ENCODE results near the gene SORL1. TPM values are rescaled to one million over a fixed set of nuclear protein-coding genes. Genes with fewer than 3 reads are reported as not detected.

The SORL1 gene
- total RNA-seq, 4 donors from 2014 or later, result 12.1 to 42.8 (median 21.0) TPM

DNA sequence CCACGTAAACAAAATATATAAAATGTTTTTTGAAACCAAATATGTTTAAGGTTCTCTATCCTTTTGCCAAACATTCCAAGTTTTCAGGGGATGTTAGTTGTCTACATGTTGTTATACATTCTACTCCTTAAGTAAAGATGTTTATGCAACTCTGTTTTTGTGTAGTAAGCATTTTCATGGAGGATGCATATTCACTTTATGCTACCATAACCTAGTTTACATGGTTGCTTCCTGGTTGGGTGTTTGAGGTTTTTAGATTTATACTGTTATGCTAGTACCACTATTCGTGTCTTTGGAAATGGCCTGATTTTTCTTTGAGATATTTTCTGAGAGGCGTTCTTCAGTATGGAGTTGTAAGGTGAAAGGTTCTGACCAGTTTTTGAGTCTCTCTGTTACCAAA lies 131.7 kb downstream of the SORL1 start:
- no peaks in the 10 kb centered on the region for H3K36me3 ChIP-seq
- no peak for DNase-seq (ENCODE audit: low spot score in 2 of 2)
- WGBS, result 97% methylated on average over 3 of the region's 3 CpGs

DNA sequence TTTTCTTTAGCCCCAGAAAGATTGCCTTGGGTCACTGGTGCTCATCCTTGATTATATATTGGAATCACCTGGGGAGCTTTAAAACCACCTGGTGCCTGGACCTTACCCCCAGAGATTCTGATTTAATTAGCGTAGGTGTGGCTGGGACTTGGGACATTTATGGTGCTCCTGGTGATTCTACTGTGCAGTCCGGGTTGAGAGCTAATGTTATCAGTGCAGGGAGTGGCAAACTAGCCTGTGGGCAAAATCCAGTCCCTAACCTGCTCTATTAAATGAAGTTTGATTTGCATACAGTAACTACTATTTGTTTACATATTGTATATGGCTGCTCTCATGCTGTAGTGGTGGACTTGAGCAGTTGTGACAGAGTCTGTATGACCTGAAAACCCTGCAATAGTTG lies 134.6 kb downstream of the SORL1 start:
- no peak for DNase-seq (ENCODE audit: low spot score in 2 of 2)
- Histone ChIP-seq H3K4me3 (no peak overlapping the region), H3K27me3 (no peaks in the 10 kb centered on the region), H3K27ac (no peak overlapping the region), H3K36me3 (no peaks in the 10 kb centered on the region), H3K4me1 (peaks cover 3% of the 10 kb centered on the region), H3K9me3 (no peaks in the 10 kb centered on the region)
- TF ChIP-seq POLR2A (IDR thresholded peaks at IDR 0.05) (no peak), POLR2AphosphoS5 (IDR thresholded peaks at IDR 0.05) (no peak), EP300 (IDR thresholded peaks at IDR 0.05) (no peak)
- TF ChIP-seq, protein P1, sequence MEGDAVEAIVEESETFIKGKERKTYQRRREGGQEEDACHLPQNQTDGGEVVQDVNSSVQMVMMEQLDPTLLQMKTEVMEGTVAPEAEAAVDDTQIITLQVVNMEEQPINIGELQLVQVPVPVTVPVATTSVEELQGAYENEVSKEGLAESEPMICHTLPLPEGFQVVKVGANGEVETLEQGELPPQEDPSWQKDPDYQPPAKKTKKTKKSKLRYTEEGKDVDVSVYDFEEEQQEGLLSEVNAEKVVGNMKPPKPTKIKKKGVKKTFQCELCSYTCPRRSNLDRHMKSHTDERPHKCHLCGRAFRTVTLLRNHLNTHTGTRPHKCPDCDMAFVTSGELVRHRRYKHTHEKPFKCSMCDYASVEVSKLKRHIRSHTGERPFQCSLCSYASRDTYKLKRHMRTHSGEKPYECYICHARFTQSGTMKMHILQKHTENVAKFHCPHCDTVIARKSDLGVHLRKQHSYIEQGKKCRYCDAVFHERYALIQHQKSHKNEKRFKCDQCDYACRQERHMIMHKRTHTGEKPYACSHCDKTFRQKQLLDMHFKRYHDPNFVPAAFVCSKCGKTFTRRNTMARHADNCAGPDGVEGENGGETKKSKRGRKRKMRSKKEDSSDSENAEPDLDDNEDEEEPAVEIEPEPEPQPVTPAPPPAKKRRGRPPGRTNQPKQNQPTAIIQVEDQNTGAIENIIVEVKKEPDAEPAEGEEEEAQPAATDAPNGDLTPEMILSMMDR (IDR thresholded peaks at IDR 0.05), result no peak
- 89% methylated on average over 2 of the region's 2 CpGs for WGBS

More for the DNA sequence above, 131.7 kb downstream of the SORL1 start:
- Histone ChIP-seq H3K4me1 (no peaks in the 10 kb centered on the region), H3K27me3 (no peaks in the 10 kb centered on the region), H3K27ac (no peak overlapping the region), H3K4me3 (no peak overlapping the region), H3K9me3 (no peaks in the 10 kb centered on the region)
- TF ChIP-seq EP300 (IDR thresholded peaks at IDR 0.05), result no peak
- TF ChIP-seq, protein P1 (IDR thresholded peaks at IDR 0.05), result no peak
- TF ChIP-seq POLR2AphosphoS5 (IDR thresholded peaks at IDR 0.05), result no peak
- no peak for TF ChIP-seq POLR2A (IDR thresholded peaks at IDR 0.05)

DNA sequence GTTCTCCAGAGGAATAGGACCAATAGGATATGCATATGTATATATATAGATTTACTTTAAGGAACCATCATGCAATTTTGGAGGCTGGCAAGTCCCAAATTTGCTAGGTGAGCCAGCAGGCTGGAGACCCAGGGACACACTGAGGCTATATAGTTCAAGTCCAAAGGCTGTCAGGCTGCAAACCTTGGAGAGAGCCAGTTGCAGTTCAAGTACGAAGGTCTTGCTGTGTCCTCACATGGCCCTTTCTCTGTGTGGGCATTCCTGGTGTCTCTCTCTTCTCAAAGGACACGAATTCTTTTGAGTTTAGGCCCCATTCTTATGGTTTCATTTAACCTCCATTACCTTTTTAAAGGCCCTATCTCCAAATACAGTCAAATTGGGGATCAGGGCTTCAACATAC lies 135.1 kb downstream of the SORL1 start:
- H3K36me3 ChIP-seq, result no peaks in the 10 kb centered on the region
- no peak overlapping the region for H3K4me3 ChIP-seq
- 90% methylated on average over 2 of the region's 2 CpGs for WGBS
- TF ChIP-seq, protein P1 (IDR thresholded peaks at IDR 0.05), result no peak
- H3K27me3 ChIP-seq, result no peaks in the 10 kb centered on the region
- peaks cover 3% of the 10 kb centered on the region for H3K4me1 ChIP-seq
- no peak overlapping the region for H3K27ac ChIP-seq
- no peak for DNase-seq (ENCODE audit: low spot score in 2 of 2)
- H3K9me3 ChIP-seq, result no peaks in the 10 kb centered on the region

DNA sequence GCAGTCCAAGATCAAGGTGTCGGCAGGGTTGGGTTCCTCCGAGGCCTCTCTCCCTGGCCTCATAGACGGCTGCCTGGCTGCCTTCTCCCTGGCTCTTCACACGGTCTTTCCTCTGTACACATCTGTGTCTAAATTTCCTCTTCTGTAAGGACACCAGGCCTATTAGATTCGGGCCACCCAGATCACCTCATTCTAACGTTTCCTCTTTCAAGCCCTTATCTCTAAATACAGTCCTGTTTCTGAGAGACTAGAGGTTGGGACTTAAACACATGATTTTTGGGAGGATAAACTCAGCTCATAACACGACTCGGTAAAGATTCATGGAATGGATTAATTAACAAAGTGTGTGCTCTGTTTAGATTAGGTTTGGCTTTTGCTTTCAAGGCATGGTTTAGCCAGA lies 136.6 kb downstream of the SORL1 start:
- TF ChIP-seq EP300 (IDR thresholded peaks at IDR 0.05), result no peak
- TF ChIP-seq POLR2AphosphoS5 (IDR thresholded peaks at IDR 0.05), result no peak
- TF ChIP-seq, protein P1 (IDR thresholded peaks at IDR 0.05), result no peak
- no peak for TF ChIP-seq POLR2A (IDR thresholded peaks at IDR 0.05)
- no peak overlapping the region for H3K4me3 ChIP-seq
- 76% methylated on average over 8 of the region's 8 CpGs for WGBS
- H3K9me3 ChIP-seq, result no peaks in the 10 kb centered on the region
- H3K4me1 ChIP-seq, result peaks cover 3% of the 10 kb centered on the region
- H3K36me3 ChIP-seq, result peaks cover 4% of the 10 kb centered on the region
- no peak for DNase-seq (ENCODE audit: low spot score in 2 of 2)
- no peaks in the 10 kb centered on the region for H3K27me3 ChIP-seq
- no peak overlapping the region for H3K27ac ChIP-seq

DNA sequence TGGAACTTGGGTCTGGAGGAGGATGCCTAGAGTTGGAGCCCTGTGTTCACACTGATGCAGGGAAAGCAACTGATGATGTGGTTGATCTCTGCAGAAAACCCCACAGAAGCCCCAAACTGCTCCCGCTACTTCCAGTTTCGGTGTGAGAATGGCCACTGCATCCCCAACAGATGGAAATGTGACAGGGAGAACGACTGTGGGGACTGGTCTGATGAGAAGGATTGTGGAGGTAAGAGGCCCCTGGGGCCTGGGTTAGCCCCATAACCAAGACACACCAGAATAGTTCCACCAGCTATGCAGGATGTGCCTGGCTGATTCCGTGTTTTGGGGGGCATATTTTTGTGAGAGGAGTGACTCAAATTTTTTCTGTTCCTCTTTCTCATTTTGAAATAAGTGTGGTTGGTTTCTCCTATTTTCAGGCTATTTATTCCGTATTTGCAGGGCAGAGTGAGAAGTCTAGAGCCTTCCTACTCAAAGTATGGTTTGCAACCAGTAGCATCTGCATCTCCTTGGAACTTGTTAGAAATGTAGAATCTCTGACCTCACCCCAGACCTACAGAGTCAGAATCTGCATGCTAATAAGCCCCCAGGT lies 137.9 kb downstream of the SORL1 start:
- Histone ChIP-seq H3K27me3 (no peaks in the 10 kb centered on the region), H3K4me3 (no peak overlapping the region), H3K9me3 (no peaks in the 10 kb centered on the region), H3K36me3 (peaks cover 4% of the 10 kb centered on the region), H3K27ac (no peak overlapping the region), H3K4me1 (peaks cover 4% of the 10 kb centered on the region)
- WGBS, result 83% methylated on average over 5 of the region's 5 CpGs
- TF ChIP-seq POLR2AphosphoS5 (IDR thresholded peaks at IDR 0.05) (no peak), POLR2A (IDR thresholded peaks at IDR 0.05) (no peak), EP300 (IDR thresholded peaks at IDR 0.05) (no peak)
- TF ChIP-seq, protein P1 (IDR thresholded peaks at IDR 0.05), result no peak
- DNase-seq (ENCODE audit: low spot score in 2 of 2), result no peak

All from suprapubic skin (tissue), 4 donors.